Measurements from ENCODE around the gene MRTFA.

DNA sequence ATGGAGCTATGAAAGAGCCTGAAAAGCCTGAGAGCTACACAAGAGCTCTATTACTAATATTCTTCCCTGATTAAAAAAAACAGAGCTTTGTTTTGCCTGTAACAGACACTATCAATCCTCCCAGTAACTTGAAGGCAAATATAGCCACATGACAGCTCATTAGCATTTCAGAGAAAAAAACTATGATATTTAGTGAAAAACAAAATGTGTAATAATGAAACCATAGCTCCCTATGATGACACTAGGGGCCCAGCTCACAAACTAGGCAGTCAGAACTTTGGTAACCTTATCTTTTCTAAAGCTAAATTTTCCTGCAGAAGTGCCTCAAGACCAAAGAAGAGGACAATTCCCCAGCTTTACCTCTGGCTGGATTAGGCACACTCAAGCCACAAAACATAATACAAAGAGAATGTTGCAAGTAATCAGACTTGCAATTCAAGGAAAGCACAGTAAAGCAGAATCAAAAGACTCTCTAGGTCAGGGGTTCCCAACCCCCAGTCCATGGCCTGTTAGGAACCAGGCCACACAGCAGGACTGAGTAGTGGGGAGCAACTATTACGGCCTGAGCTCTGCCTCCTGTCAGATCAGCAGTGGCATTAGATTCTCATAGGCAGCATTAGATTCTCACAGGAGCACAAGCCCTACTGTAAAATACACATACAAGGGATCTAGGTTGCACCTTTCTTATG, 53.3 kb downstream of the MRTFA start:
- TF ChIP-seq ATF3 (IDR thresholded peaks at IDR 0.05) (no peak), RAD21 (IDR thresholded peaks at IDR 0.05) (no peak), TAF1 (conservative IDR thresholded peaks at IDR 0.05) (no peak), JUND (IDR thresholded peaks at IDR 0.05) (no peak), MAX (IDR thresholded peaks at IDR 0.05) (no peak), SP1 (IDR thresholded peaks at IDR 0.05) (no peak), REST (IDR thresholded peaks at IDR 0.05) (no peak), GABPA (IDR thresholded peaks at IDR 0.05 in 1 of 2, conservative IDR thresholded peaks at IDR 0.05 in 1 of 2) (no peak), YY1 (IDR thresholded peaks at IDR 0.05) (no peak), HNF4G (IDR thresholded peaks at IDR 0.05) (no peak), RXRA (IDR thresholded peaks at IDR 0.05) (no peak)
- TF ChIP-seq, protein P1, sequence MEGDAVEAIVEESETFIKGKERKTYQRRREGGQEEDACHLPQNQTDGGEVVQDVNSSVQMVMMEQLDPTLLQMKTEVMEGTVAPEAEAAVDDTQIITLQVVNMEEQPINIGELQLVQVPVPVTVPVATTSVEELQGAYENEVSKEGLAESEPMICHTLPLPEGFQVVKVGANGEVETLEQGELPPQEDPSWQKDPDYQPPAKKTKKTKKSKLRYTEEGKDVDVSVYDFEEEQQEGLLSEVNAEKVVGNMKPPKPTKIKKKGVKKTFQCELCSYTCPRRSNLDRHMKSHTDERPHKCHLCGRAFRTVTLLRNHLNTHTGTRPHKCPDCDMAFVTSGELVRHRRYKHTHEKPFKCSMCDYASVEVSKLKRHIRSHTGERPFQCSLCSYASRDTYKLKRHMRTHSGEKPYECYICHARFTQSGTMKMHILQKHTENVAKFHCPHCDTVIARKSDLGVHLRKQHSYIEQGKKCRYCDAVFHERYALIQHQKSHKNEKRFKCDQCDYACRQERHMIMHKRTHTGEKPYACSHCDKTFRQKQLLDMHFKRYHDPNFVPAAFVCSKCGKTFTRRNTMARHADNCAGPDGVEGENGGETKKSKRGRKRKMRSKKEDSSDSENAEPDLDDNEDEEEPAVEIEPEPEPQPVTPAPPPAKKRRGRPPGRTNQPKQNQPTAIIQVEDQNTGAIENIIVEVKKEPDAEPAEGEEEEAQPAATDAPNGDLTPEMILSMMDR (IDR thresholded peaks at IDR 0.05; ENCODE audit: low read depth, low read length, missing input control) = no peak
- TF ChIP-seq, protein P2, sequence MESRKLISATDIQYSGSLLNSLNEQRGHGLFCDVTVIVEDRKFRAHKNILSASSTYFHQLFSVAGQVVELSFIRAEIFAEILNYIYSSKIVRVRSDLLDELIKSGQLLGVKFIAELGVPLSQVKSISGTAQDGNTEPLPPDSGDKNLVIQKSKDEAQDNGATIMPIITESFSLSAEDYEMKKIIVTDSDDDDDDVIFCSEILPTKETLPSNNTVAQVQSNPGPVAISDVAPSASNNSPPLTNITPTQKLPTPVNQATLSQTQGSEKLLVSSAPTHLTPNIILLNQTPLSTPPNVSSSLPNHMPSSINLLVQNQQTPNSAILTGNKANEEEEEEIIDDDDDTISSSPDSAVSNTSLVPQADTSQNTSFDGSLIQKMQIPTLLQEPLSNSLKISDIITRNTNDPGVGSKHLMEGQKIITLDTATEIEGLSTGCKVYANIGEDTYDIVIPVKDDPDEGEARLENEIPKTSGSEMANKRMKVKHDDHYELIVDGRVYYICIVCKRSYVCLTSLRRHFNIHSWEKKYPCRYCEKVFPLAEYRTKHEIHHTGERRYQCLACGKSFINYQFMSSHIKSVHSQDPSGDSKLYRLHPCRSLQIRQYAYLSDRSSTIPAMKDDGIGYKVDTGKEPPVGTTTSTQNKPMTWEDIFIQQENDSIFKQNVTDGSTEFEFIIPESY (IDR thresholded peaks at IDR 0.05) = no peak
